ENCODE data around the gene RNF26. TPM values are rescaled to one million over a fixed set of nuclear protein-coding genes. Genes with fewer than 3 reads are reported as not detected.

RNF26 gene
- total and polyA plus RNA-seq, 2 of the 13 experiments (the other 11 are each of a cell fraction or from before 2014, with no cell fraction given), result 11.9 to 26.3 TPM

- no peaks in the 10 kb centered on the region for H3K27me3 ChIP-seq (ENCODE audit: control insufficient read depth in 1 of 2, insufficient read depth in 2 of 2, low read length in 2 of 2)
- in situ Hi-C loops (cut with HindIII; ENCODE audit: extremely low pct_ligation_motif_present, low pct_unique_long_range_greater_than_20kb) (no loop called here), intact Hi-C loops (cut with micrococcal nuclease; ENCODE audit: unreplicated experiment) (no loop called here)
- WGBS (ENCODE audit: low lambda C conversion rate), result 50% methylated on average over 1 of the region's 1 CpG
- CTCF ChIA-PET (ENCODE audit: low intra/inter-chr PET ratio, low total read pairs), result no interaction called here
- no peaks in the 10 kb centered on the region for H4K20me1 ChIP-seq (ENCODE audit: insufficient read depth, low read length)
- no peak overlapping the region for H3K4me2 ChIP-seq (ENCODE audit: low read depth, low read length)
- H3K9me3 ChIP-seq (ENCODE audit: low read length), result no peaks in the 10 kb centered on the region
- peaks cover 22% of the 10 kb centered on the region for H3K4me1 ChIP-seq (ENCODE audit: insufficient read depth, low read length)
- no peak overlapping the region for H2AFZ ChIP-seq (ENCODE audit: low read length)
- no peak overlapping the region for H3K4me3 ChIP-seq (replicated peaks in 1 of 3; ENCODE audit: insufficient read depth in 1 of 3, low read depth in 2 of 3, low read length in 3 of 3)
- BruUV-seq (replicated peaks), result no TSS peak
- no peaks in the 10 kb centered on the region for H3K79me2 ChIP-seq (ENCODE audit: insufficient read depth, low read length)
- DNase-seq (ENCODE audit: low spot score) (no peak), ATAC-seq (peak; percentile 21; the same call in 1 of the 3 replicates), FAIRE-seq (peak; percentile 21)
- H3K36me3 ChIP-seq (replicated peaks in 1 of 2; ENCODE audit: control insufficient read depth in 1 of 2, insufficient read depth in 2 of 2, low read length in 2 of 2), result peaks cover 3% of the 10 kb centered on the region in 2 experiments; a peak in 3 of 5 replicates
- POLR2A ChIA-PET, result interaction anchor here (1.0 to 2.8 kb wide), 3 partner anchors 10 to 69 kb away, joined by 3 to 9 read pairs (median 6); partner anchors contain the start of gene MCAM
- H3K27ac ChIP-seq (ENCODE audit: extremely low read length, insufficient read depth, low read length), result no peak overlapping the region
- H3K9ac ChIP-seq (ENCODE audit: insufficient read depth, low read depth, low read length), result no peak overlapping the region
- TF ChIP-seq RFX1 (IDR thresholded peaks at IDR 0.05) (no peak), MED1 (CRISPR knock-in tag; IDR thresholded peaks at IDR 0.05) (no peak), REPIN1 (CRISPR knock-in tag; IDR thresholded peaks at IDR 0.05; ENCODE audit: borderline replicate concordance, low read depth) (no peak), KDM2A (CRISPR knock-in tag; IDR thresholded peaks at IDR 0.05; ENCODE audit: borderline replicate concordance, low read depth) (no peak), SATB2 (CRISPR knock-in tag; IDR thresholded peaks at IDR 0.05) (no peak), SRSF4 (IDR thresholded peaks at IDR 0.05; ENCODE audit: low read depth, low read length, poor library complexity, severe bottlenecking) (no peak), NAIF1 (CRISPR knock-in tag; IDR thresholded peaks at IDR 0.05; ENCODE audit: borderline replicate concordance) (no peak), KMT2B (CRISPR knock-in tag; IDR thresholded peaks at IDR 0.05) (no peak), NFKB2 (CRISPR knock-in tag; IDR thresholded peaks at IDR 0.05; ENCODE audit: borderline replicate concordance) (no peak), CEBPB (IDR thresholded peaks at IDR 0.05; ENCODE audit: borderline replicate concordance, low read depth, low read length) (peak; percentile 14; the same call in 1 of the 2 replicates)
- TF ChIP-seq, protein P1, sequence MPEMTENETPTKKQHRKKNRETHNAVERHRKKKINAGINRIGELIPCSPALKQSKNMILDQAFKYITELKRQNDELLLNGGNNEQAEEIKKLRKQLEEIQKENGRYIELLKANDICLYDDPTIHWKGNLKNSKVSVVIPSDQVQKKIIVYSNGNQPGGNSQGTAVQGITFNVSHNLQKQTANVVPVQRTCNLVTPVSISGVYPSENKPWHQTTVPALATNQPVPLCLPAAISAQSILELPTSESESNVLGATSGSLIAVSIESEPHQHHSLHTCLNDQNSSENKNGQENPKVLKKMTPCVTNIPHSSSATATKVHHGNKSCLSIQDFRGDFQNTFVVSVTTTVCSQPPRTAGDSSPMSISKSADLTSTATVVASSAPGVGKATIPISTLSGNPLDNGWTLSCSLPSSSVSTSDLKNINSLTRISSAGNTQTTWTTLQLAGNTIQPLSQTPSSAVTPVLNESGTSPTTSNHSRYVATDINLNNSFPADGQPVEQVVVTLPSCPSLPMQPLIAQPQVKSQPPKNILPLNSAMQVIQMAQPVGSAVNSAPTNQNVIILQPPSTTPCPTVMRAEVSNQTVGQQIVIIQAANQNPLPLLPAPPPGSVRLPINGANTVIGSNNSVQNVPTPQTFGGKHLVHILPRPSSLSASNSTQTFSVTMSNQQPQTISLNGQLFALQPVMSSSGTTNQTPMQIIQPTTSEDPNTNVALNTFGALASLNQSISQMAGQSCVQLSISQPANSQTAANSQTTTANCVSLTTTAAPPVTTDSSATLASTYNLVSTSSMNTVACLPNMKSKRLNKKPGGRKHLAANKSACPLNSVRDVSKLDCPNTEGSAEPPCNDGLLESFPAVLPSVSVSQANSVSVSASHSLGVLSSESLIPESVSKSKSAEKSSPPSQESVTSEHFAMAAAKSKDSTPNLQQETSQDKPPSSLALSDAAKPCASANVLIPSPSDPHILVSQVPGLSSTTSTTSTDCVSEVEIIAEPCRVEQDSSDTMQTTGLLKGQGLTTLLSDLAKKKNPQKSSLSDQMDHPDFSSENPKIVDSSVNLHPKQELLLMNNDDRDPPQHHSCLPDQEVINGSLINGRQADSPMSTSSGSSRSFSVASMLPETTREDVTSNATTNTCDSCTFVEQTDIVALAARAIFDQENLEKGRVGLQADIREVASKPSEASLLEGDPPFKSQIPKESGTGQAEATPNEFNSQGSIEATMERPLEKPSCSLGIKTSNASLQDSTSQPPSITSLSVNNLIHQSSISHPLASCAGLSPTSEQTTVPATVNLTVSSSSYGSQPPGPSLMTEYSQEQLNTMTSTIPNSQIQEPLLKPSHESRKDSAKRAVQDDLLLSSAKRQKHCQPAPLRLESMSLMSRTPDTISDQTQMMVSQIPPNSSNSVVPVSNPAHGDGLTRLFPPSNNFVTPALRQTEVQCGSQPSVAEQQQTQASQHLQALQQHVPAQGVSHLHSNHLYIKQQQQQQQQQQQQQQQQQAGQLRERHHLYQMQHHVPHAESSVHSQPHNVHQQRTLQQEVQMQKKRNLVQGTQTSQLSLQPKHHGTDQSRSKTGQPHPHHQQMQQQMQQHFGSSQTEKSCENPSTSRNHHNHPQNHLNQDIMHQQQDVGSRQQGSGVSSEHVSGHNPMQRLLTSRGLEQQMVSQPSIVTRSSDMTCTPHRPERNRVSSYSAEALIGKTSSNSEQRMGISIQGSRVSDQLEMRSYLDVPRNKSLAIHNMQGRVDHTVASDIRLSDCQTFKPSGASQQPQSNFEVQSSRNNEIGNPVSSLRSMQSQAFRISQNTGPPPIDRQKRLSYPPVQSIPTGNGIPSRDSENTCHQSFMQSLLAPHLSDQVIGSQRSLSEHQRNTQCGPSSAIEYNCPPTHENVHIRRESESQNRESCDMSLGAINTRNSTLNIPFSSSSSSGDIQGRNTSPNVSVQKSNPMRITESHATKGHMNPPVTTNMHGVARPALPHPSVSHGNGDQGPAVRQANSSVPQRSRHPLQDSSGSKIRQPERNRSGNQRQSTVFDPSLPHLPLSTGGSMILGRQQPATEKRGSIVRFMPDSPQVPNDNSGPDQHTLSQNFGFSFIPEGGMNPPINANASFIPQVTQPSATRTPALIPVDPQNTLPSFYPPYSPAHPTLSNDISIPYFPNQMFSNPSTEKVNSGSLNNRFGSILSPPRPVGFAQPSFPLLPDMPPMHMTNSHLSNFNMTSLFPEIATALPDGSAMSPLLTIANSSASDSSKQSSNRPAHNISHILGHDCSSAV (CRISPR knock-in tag; IDR thresholded peaks at IDR 0.05; ENCODE audit: borderline replicate concordance), result no peak
- TF ChIP-seq, protein P2, sequence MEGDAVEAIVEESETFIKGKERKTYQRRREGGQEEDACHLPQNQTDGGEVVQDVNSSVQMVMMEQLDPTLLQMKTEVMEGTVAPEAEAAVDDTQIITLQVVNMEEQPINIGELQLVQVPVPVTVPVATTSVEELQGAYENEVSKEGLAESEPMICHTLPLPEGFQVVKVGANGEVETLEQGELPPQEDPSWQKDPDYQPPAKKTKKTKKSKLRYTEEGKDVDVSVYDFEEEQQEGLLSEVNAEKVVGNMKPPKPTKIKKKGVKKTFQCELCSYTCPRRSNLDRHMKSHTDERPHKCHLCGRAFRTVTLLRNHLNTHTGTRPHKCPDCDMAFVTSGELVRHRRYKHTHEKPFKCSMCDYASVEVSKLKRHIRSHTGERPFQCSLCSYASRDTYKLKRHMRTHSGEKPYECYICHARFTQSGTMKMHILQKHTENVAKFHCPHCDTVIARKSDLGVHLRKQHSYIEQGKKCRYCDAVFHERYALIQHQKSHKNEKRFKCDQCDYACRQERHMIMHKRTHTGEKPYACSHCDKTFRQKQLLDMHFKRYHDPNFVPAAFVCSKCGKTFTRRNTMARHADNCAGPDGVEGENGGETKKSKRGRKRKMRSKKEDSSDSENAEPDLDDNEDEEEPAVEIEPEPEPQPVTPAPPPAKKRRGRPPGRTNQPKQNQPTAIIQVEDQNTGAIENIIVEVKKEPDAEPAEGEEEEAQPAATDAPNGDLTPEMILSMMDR (CRISPR knock-in tag; IDR thresholded peaks at IDR 0.05), result peak; percentile 28; the same call in 1 of the 2 replicates
Measured at GRCh38 chr11:119307219-119307618, 27.1 kb upstream of the RNF26 start.
